NCI-H1930 (cell line): ENCODE results near the gene LRRC42.

Experiments
- DNase-seq, 2 experiments: peaks; one replicate each; lab custom pipeline; 2025; lab: John Stamatoyannopoulos, UW

Gene LRRC42

GRCh38 chr1:53942127-53942957 lies 3.8 kb upstream of the LRRC42 start:
- no peak for DNase-seq

DNA sequence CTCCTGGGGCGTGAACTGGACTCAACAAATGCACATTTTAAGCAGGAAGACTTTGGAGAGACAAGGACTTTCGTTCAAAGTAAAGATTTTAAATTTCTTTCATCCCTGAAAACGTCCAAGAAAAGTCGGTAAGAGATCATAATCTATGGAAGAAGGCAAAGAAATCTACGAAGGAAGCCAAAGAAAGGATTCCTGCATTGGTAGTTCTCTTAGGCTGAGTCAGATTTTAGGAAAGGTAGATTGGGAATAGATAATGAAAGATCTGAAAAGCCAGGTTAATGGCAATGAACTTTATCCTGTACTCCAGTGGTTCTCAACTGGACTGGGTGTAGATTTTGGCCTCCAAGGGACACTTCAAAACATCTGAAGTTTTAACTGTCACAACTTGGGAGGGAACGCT lies 3.1 kb upstream of the LRRC42 start:
- no peak for DNase-seq

GRCh38 chr1:53943490-53944043 lies 2.6 kb upstream of the LRRC42 start:
- DNase-seq = no peak

- no peak for DNase-seq
These were observed 1.5 kb upstream of the LRRC42 start for GRCh38 chr1:53944469-53945182.

GRCh38 chr1:53945183-53945432 lies 1.0 kb upstream of the LRRC42 start:
- DNase-seq = no peak

DNA sequence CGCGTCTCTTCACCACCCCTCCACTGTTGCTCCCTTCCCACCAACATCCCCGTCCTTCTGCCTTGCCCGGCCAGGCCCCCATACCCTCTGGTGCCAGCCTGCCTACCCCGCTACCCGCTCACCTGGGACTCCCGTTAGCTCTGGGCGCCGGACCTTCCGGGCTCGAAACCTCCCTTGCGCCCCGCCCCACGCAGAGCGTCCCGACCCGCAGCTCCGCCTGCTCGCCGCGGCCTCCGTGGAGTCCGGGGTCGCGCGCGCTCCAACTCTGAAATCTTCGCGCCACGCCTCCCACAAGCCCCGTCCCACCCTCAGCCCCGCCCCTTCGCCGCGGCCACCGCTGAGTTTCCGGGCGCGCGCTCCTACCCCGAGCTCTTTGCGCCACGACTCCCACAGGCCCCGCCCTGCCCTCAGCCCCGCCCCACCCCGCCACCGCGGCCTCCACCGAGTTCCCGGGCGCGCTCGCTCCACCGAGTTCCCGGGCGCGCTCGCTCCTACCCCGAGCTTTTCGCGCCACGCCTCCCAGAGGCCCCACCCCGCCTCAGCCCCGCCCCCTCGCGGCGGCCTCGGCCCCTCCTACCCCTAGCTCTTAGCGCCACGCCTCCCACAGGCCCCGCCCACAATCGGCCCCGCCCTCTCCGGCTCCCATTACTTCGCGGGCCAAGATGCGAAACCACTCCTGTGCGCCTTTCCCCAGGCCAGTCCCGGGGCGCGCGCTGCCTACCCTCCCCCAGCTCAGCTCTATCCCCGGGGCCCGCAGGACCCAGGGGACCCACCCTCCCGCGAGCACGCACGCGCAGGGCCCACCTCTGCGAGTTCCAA lies 508 bp upstream of the LRRC42 start, which contains the start of gene IFT25:
TSS of gene IFT25 (minus strand) at position 267 of the 819 bp plus-strand sequence. CDS start 5,617 bp downstream, outside the sequence.
- peak; percentile 85 to 92 for DNase-seq

GRCh38 chr1:53947172-53947907 lies 1.2 kb downstream of the LRRC42 start:
- no peak for DNase-seq

DNA sequence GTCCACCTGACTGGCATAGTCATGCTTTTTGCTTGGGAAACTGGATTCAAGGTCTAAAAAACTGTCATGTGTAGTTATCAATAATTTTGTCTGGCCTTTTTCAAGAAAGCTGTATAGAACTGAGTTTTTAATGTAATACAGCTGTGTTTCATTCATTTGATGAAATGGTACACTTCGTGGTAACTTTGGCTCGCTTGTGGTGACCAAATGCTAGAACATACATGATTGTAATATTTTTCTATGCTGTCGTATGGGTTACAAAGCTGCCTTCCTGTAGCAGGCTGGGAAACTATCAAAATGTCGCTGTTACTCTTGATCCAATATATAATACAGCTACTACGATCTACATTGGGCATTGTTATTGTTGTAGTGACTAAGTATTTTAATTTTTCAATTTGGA lies 2.1 kb downstream of the LRRC42 start:
- DNase-seq = no peak

GRCh38 chr1:53949023-53949990 lies 3.2 kb downstream of the LRRC42 start:
- peak in 1 of 2 experiments; percentile 18 for DNase-seq

- no peak for DNase-seq
These were observed 5.5 kb downstream of the LRRC42 start for GRCh38 chr1:53951697-53952096.

GRCh38 chr1:53954128-53954527 lies 8.0 kb downstream of the LRRC42 start:
- no peak for DNase-seq

GRCh38 chr1:53956308-53957168 lies 10.4 kb downstream of the LRRC42 start:
- DNase-seq = peak; percentile 40 to 55

GRCh38 chr1:53957194-53957818 lies 11.2 kb downstream of the LRRC42 start:
- no peak for DNase-seq

DNA sequence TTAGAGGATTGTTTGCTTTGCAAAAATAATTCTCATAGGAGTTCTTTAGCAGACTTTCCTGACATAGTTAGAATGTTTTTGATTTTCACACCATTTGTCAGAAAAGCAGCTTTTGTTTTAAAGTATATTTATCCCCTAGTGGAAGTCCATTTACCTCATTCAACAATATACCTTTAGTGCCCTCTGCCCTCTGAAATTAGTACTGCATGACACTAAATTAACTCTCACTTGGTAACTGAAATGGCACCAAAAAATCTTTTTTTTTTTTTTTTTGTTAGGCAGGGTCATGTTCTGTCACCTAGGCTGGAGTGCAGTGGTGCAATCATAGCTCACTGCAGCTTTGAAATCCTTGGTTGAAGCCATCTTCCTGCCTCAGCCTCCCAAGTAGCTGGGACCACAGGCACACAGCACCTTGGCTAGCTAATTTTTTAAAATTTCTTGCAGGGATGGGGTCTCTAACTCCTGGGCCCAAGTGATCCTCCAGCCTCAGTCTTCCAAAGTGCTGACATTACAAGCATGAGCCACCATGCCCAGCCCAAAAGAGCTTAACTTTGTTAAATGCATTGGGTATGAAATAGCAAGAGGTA lies 13.6 kb downstream of the LRRC42 start:
- DNase-seq = no peak

DNA sequence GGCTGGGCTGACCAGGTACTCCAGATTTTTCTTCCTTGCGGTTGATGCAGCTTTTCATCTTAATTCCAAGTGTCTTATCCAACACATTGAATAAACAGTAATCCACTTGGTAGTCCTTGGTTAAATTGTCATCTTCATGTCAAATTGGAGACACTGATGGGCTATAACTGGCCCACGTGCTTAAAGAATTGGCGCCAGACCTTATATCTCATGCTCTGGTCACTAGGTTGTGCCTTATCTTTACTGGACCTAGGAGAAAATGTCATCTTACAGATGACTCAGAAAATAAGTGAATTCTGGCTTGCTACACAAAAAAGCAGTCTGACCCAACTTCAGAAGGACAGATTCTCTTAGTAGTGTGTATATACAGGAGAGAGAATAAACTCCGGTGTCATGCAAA lies 16.2 kb downstream of the LRRC42 start:
- no peak for DNase-seq

DNA sequence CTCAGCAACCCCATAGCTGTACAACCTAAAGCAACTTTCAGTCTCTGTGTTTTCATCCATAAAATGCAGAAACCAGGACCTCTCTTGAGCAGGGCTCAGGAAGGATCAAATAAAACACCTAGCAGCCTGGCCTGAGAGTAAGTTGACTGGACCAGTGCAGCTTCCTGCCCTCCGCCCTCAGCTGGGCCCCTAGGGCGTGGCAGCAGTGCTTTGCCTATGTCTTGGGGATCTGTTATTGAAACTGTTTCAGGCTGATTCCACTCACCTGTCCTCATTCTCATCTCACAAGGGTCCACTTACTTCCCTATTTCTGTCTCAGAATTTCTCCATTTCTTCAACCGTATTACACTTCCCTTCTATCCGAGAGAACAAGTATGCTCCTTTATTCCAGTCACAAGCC lies 17.3 kb downstream of the LRRC42 start:
- DNase-seq = no peak

GRCh38 chr1:53964109-53964508 lies 18.0 kb downstream of the LRRC42 start:
- no peak for DNase-seq

DNA sequence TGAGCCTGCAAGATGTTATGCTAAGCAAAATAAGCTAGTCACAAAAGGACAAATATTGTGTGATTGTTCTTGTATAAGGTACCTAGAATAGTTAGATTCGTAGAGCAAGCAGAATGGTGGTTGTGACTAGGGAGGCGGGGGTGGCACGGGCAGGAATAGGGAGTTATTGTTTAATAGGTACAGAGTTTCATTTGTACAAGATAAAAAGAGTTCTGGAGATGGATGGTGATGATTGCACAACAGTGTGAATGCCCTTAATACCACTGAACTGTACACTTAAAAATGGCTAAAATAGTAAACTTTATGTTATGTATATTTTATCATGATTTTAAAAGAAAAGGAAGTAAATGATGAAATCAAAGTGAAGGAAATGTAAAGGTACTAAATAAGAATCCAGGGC lies 20.6 kb downstream of the LRRC42 start:
- DNase-seq = no peak
